BE2C (cell line): ENCODE results near the gene AUTS2.

ENCODE experiments used
- DNase-seq: peaks from one replicate; pipeline ENCODE4 v3.0.0-alpha.2; 2020
- H3K27me3 ChIP-seq: fragments of 250-450 bp; sonication (Bioruptor Pico); 2 replicates; pipeline ENCODE4 v1.5.1; 2020; ENCODE audit warnings: mild to moderate bottlenecking
- H3K36me3 ChIP-seq: fragments of 250-450 bp; sonication (Bioruptor Pico); 2 replicates; pipeline ENCODE4 v1.5.1; 2020; ENCODE audit warnings: mild to moderate bottlenecking
- H3K4me1 ChIP-seq: fragments of 250-450 bp; sonication (Bioruptor Pico); 2 replicates; pipeline ENCODE4 v1.5.1; 2020
- H3K4me3 ChIP-seq: 2 replicates; pipeline ENCODE4 v1.5.1; 2011; ENCODE audit warnings: low read depth, low read length
- H3K9me3 ChIP-seq: fragments of 250-450 bp; sonication (Bioruptor Pico); 2 replicates; pipeline ENCODE4 v1.5.1; 2020
- CTCF ChIP-seq: IDR thresholded peaks from 2 replicates; pipeline ENCODE4 v1.5.1; 2012; ENCODE audit warnings: mild to moderate bottlenecking, low read depth, low read length

The AUTS2 gene

GRCh38 chr7:70586822-70587221, 988.5 kb downstream of the AUTS2 start:
- no peaks in the 10 kb centered on the region for H3K27me3 ChIP-seq
- TF ChIP-seq CTCF = no peak
- no peaks in the 10 kb centered on the region for H3K36me3 ChIP-seq
- H3K4me3 ChIP-seq = no peak overlapping the region
- DNase-seq = no peak
- no peaks in the 10 kb centered on the region for H3K9me3 ChIP-seq
- H3K4me1 ChIP-seq = peaks cover 13% of the 10 kb centered on the region; the same call in 1 of the 2 replicates

- Histone ChIP-seq H3K4me1 (peaks cover 13% of the 10 kb centered on the region; the same call in 1 of the 2 replicates), H3K36me3 (no peaks in the 10 kb centered on the region), H3K4me3 (no peak overlapping the region), H3K27me3 (no peaks in the 10 kb centered on the region), H3K9me3 (no peaks in the 10 kb centered on the region)
- TF ChIP-seq CTCF = no peak
- no peak for DNase-seq
These were observed 989.5 kb downstream of the AUTS2 start for GRCh38 chr7:70587739-70588138.

GRCh38 chr7:70588191-70588921, 990.1 kb downstream of the AUTS2 start:
- H3K27me3 ChIP-seq = no peaks in the 10 kb centered on the region
- TF ChIP-seq CTCF = no peak
- H3K9me3 ChIP-seq = no peaks in the 10 kb centered on the region
- H3K4me1 ChIP-seq = peaks cover 10% of the 10 kb centered on the region; the same call in 1 of the 2 replicates
- no peak for DNase-seq
- no peak overlapping the region for H3K4me3 ChIP-seq
- no peaks in the 10 kb centered on the region for H3K36me3 ChIP-seq

- Histone ChIP-seq H3K9me3 (no peaks in the 10 kb centered on the region), H3K4me1 (peaks cover 6% of the 10 kb centered on the region; the same call in 1 of the 2 replicates), H3K4me3 (no peak overlapping the region), H3K27me3 (no peaks in the 10 kb centered on the region), H3K36me3 (no peaks in the 10 kb centered on the region)
- TF ChIP-seq CTCF = no peak
- DNase-seq = no peak
These were observed 990.7 kb downstream of the AUTS2 start for GRCh38 chr7:70589010-70589409.

- TF ChIP-seq CTCF = no peak
These were observed 991.3 kb downstream of the AUTS2 start for GRCh38 chr7:70589590-70589989.

GRCh38 chr7:70590126-70590854, 992.0 kb downstream of the AUTS2 start:
- no peak for TF ChIP-seq CTCF
- H3K36me3 ChIP-seq = no peaks in the 10 kb centered on the region
- DNase-seq = no peak
- H3K4me3 ChIP-seq = no peak overlapping the region
- no peaks in the 10 kb centered on the region for H3K4me1 ChIP-seq
- H3K27me3 ChIP-seq = peaks cover 3% of the 10 kb centered on the region
- H3K9me3 ChIP-seq = no peaks in the 10 kb centered on the region

More at GRCh38 chr7:70589590-70589989, 991.3 kb downstream of the AUTS2 start:
- no peaks in the 10 kb centered on the region for H3K4me1 ChIP-seq
- no peak for DNase-seq
- no peaks in the 10 kb centered on the region for H3K27me3 ChIP-seq
- no peaks in the 10 kb centered on the region for H3K9me3 ChIP-seq
- no peak overlapping the region for H3K4me3 ChIP-seq
- no peaks in the 10 kb centered on the region for H3K36me3 ChIP-seq
